ENCODE results near the gene ADSL. TPM values are rescaled to one million over a fixed set of nuclear protein-coding genes. Genes with fewer than 3 reads are reported as not detected.

Gene ADSL
- total RNA-seq, 1 experiment from 2014 or later: 126 TPM

DNA sequence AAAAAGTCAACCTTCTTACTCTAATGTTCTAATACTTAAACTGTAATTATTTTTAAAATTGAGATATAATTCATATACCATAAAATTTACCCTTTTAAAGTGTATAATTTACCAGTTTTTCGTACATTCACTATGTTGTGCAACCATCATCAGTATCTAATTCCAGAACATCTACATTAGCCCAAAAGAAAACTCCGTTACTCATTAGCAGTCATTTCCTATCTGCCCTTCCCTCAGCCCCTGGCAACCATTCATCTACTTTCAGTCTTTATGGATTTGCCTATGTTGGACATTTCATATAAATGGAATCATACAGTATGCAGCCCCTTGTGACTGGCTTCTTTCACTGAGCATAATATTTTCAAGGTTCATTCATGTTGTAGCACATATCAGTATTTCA, 46.3 kb downstream of the ADSL start:
- H3K9ac ChIP-seq (ENCODE audit: low read length): no peak overlapping the region
- BruUV-seq (replicated peaks): no TSS peak
- no peaks in the 10 kb centered on the region for H3K9me3 ChIP-seq (ENCODE audit: control insufficient read depth in 1 of 2, insufficient read depth in 1 of 2, low read depth in 1 of 2, low read length in 2 of 2)
- ChIA-PET POLR2A (no interaction called here), CTCF (no interaction called here), RAD21 (ENCODE audit: low non-redundant PET in 1 of 2, low total read pairs in 2 of 2, uncharacterized antibody in 2 of 2, unreplicated experiment in 2 of 2) (interaction anchor here in 1 of 2 experiments (0.6 kb wide), 1 partner anchor 47 kb away, joined by 6 read pairs; no protein-coding TSS in a partner anchor)
- H3K79me2 ChIP-seq (ENCODE audit: insufficient read depth, low read length): peaks cover 15% of the 10 kb centered on the region; the same call in 1 of the 2 replicates
- DNase-seq (ENCODE audit: low read depth, low spot score) (no peak), ATAC-seq (no peak)
- no peaks in the 10 kb centered on the region for H3K27me3 ChIP-seq (ENCODE audit: insufficient read depth, low read length)
- no peaks in the 10 kb centered on the region for H3K9me2 ChIP-seq (ENCODE audit: insufficient read depth)
- H3K4me3 ChIP-seq (replicated peaks in 1 of 2; ENCODE audit: low read depth in 1 of 2, low read length in 2 of 2): no peak overlapping the region
- H3K36me3 ChIP-seq (ENCODE audit: control insufficient read depth in 1 of 2, insufficient read depth in 2 of 2, low read length in 2 of 2): no peaks in the 10 kb centered on the region
- H4K20me1 ChIP-seq (ENCODE audit: insufficient read depth): no peaks in the 10 kb centered on the region
- TF ChIP-seq ZBTB33 (IDR thresholded peaks at IDR 0.05; ENCODE audit: extremely low read depth, insufficient replicate concordance, low read length): no peak
- TF ChIP-seq, protein P1, sequence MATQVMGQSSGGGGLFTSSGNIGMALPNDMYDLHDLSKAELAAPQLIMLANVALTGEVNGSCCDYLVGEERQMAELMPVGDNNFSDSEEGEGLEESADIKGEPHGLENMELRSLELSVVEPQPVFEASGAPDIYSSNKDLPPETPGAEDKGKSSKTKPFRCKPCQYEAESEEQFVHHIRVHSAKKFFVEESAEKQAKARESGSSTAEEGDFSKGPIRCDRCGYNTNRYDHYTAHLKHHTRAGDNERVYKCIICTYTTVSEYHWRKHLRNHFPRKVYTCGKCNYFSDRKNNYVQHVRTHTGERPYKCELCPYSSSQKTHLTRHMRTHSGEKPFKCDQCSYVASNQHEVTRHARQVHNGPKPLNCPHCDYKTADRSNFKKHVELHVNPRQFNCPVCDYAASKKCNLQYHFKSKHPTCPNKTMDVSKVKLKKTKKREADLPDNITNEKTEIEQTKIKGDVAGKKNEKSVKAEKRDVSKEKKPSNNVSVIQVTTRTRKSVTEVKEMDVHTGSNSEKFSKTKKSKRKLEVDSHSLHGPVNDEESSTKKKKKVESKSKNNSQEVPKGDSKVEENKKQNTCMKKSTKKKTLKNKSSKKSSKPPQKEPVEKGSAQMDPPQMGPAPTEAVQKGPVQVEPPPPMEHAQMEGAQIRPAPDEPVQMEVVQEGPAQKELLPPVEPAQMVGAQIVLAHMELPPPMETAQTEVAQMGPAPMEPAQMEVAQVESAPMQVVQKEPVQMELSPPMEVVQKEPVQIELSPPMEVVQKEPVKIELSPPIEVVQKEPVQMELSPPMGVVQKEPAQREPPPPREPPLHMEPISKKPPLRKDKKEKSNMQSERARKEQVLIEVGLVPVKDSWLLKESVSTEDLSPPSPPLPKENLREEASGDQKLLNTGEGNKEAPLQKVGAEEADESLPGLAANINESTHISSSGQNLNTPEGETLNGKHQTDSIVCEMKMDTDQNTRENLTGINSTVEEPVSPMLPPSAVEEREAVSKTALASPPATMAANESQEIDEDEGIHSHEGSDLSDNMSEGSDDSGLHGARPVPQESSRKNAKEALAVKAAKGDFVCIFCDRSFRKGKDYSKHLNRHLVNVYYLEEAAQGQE (IDR thresholded peaks at IDR 0.05; ENCODE audit: low read depth): no peak
- no peak for TF ChIP-seq EGR1 (IDR thresholded peaks at IDR 0.05; ENCODE audit: low read depth)
- no peak for TF ChIP-seq TCF7L2 (IDR thresholded peaks at IDR 0.05; ENCODE audit: borderline replicate concordance, extremely low read depth, insufficient read depth, insufficient read length)
- no peak for TF ChIP-seq SIN3A (IDR thresholded peaks at IDR 0.05; ENCODE audit: low read depth)
- TF ChIP-seq SRF (IDR thresholded peaks at IDR 0.05; ENCODE audit: low read depth): no peak
- no peak for TF ChIP-seq CEBPB (IDR thresholded peaks at IDR 0.05; ENCODE audit: low read depth)
- no peak for TF ChIP-seq CTCF (IDR thresholded peaks at IDR 0.05 in 2 of 3, conservative IDR thresholded peaks at IDR 0.05 in 1 of 3; ENCODE audit: borderline replicate concordance in 1 of 3, insufficient read depth in 1 of 3, low read depth in 2 of 3, low read length in 2 of 3)
- TF ChIP-seq, protein P2, sequence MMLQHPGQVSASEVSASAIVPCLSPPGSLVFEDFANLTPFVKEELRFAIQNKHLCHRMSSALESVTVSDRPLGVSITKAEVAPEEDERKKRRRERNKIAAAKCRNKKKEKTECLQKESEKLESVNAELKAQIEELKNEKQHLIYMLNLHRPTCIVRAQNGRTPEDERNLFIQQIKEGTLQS (IDR thresholded peaks at IDR 0.05): no peak
- no peak for TF ChIP-seq ZNF274 (IDR thresholded peaks at IDR 0.05; ENCODE audit: low read depth, low read length)
- TF ChIP-seq CBX3 (IDR thresholded peaks at IDR 0.05; ENCODE audit: low read depth): no peak
- TF ChIP-seq ZFX (IDR thresholded peaks at IDR 0.05): no peak
- H3K4me1 ChIP-seq (ENCODE audit: control insufficient read depth in 1 of 2, insufficient read depth in 2 of 2, low read length in 2 of 2): peaks cover 6 to 9% of the 10 kb centered on the region in 2 experiments; a peak in 2 of 4 replicates
- no peak overlapping the region for H3K27ac ChIP-seq (ENCODE audit: low read depth, low read length)
- no peak overlapping the region for H2AFZ ChIP-seq (ENCODE audit: low read depth, low read length, poor library complexity, severe bottlenecking)
- H3K4me2 ChIP-seq (ENCODE audit: low read length): no peak overlapping the region
- intact Hi-C loops (cut with micrococcal nuclease): no loop called here

Measured in HCT116 (cell line).